HEK293 (cell line): ENCODE measurements around the gene QARS1.
A peak's percentile ranks its signal among the peaks of the same experiment; 100 is the strongest.

Experiments used
- CTCF ChIA-PET: fragments of 350-600 bp; formaldehyde crosslinking; extraction: SDS; loops from one replicate; lab custom pipeline; 2021; ENCODE audit warnings: antibody characterized with exemption; lab: Yijun Ruan, JAX
- POLR2A ChIA-PET: fragments of 300-600 bp; formaldehyde crosslinking; extraction: SDS; loops from one replicate; lab custom pipeline; 2020; ENCODE audit warnings: antibody characterized with exemption, inconsistent platforms; lab: Yijun Ruan, JAX
- H3K27ac ChIP-seq: fragments of 200-500 bp; sonication (Bioruptor generic); 2 replicates; pipeline ENCODE4 v1.5.1; 2014; ENCODE audit warnings: low read depth, low read length, control low read depth, inconsistent platforms; ENCODE audit errors: extremely low read depth
- H3K36me3 ChIP-seq, 2 experiments: fragments of 200-500 bp in 1 of 2; sonication (Bioruptor generic) in 1 of 2; 1 replicate in 1 of 2; 2 replicates in 1 of 2; pipeline ENCODE4 v1.5.1; 2014 to 2017; ENCODE audit warnings: inconsistent platforms in 2 of 2, low read length in 2 of 2; ENCODE audit not compliant: control insufficient read depth in 2 of 2, insufficient read depth in 1 of 2
- H3K4me1 ChIP-seq: fragments of 200-500 bp; sonication (Bioruptor generic); 2 replicates; pipeline ENCODE4 v1.5.1; 2014; ENCODE audit warnings: mild to moderate bottlenecking, low read length, inconsistent platforms; ENCODE audit not compliant: control insufficient read depth, insufficient read depth
- H3K4me3 ChIP-seq: 2 replicates; pipeline ENCODE4 v1.5.1; 2011; ENCODE audit warnings: low read depth, mild to moderate bottlenecking, control low read depth, low read length, moderate library complexity
- H3K9me3 ChIP-seq: fragments of 200-500 bp; sonication (Bioruptor generic); 2 replicates; pipeline ENCODE4 v1.5.1; 2014; ENCODE audit warnings: low read depth, low read length, inconsistent platforms; ENCODE audit not compliant: control insufficient read depth, insufficient read depth
- GFI1B ChIP-seq: fragments of 450-650 bp; formaldehyde crosslinking; IDR thresholded peaks from 2 replicates; pipeline ENCODE4 v1.5.1; 2016; ENCODE audit warnings: missing biosample characterization, missing genetic modification characterization
- HOXA7 ChIP-seq: sonication (generic); formaldehyde crosslinking; IDR thresholded peaks from 2 replicates; pipeline ENCODE4 v1.8.1; 2022; ENCODE audit warnings: missing genetic modification reagents, borderline replicate concordance
- KLF9 ChIP-seq: fragments of 450-650 bp; formaldehyde crosslinking; IDR thresholded peaks from 2 replicates; pipeline ENCODE4 v1.5.1; 2016; ENCODE audit warnings: missing biosample characterization, missing genetic modification characterization, low read depth
- MYNN ChIP-seq: fragments of 450-650 bp; formaldehyde crosslinking; IDR thresholded peaks from 2 replicates; pipeline ENCODE4 v1.5.1; 2016; ENCODE audit warnings: missing biosample characterization, missing genetic modification characterization, borderline replicate concordance
- OSR2 ChIP-seq: fragments of 450-650 bp; formaldehyde crosslinking; IDR thresholded peaks from 2 replicates; pipeline ENCODE4 v1.5.1; 2016; ENCODE audit warnings: missing biosample characterization, missing genetic modification characterization
- SP7 ChIP-seq: fragments of 450-650 bp; formaldehyde crosslinking; IDR thresholded peaks from 2 replicates; pipeline ENCODE4 v1.5.1; 2016; ENCODE audit warnings: missing biosample characterization, missing genetic modification characterization
- WT1 ChIP-seq: fragments of 450-650 bp; formaldehyde crosslinking; IDR thresholded peaks from 2 replicates; pipeline ENCODE4 v1.5.1; 2016; ENCODE audit warnings: missing biosample characterization, missing genetic modification characterization
- ZNF155 ChIP-seq: fragments of 450-650 bp; formaldehyde crosslinking; IDR thresholded peaks from 2 replicates; pipeline ENCODE4 v1.5.1; 2016; ENCODE audit warnings: missing biosample characterization, missing genetic modification characterization
- ZNF266 ChIP-seq: fragments of 450-650 bp; formaldehyde crosslinking; IDR thresholded peaks from 2 replicates; pipeline ENCODE4 v1.5.1; 2016; ENCODE audit warnings: missing biosample characterization, missing genetic modification characterization, low read depth
- ZNF311 ChIP-seq: fragments of 450-650 bp; formaldehyde crosslinking; IDR thresholded peaks from 2 replicates; pipeline ENCODE4 v1.5.1; 2017; ENCODE audit warnings: missing biosample characterization, missing genetic modification characterization, borderline replicate concordance
- ZNF488 ChIP-seq: fragments of 450-650 bp; formaldehyde crosslinking; IDR thresholded peaks from 2 replicates; pipeline ENCODE4 v1.5.1; 2016; ENCODE audit warnings: missing biosample characterization, missing genetic modification characterization
- ZNF521 ChIP-seq: fragments of 450-650 bp; formaldehyde crosslinking; IDR thresholded peaks from 2 replicates; pipeline ENCODE4 v1.5.1; 2017; ENCODE audit warnings: missing biosample characterization, mild to moderate bottlenecking, missing genetic modification characterization
- ZNF530 ChIP-seq: fragments of 450-650 bp; formaldehyde crosslinking; IDR thresholded peaks from 2 replicates; pipeline ENCODE4 v1.5.1; 2016; ENCODE audit warnings: low read depth, missing biosample characterization, missing genetic modification characterization
- ZNF626 ChIP-seq: fragments of 450-650 bp; sonication (Bioruptor Pico); formaldehyde crosslinking; IDR thresholded peaks from 2 replicates; pipeline ENCODE4 v1.5.1; 2018; ENCODE audit warnings: missing biosample characterization, missing genetic modification characterization, inconsistent platforms
- ZNF677 ChIP-seq: fragments of 450-650 bp; IDR thresholded peaks from 2 replicates; pipeline ENCODE4 v1.5.0; 2018; ENCODE audit warnings: missing biosample characterization, mild to moderate bottlenecking, missing genetic modification characterization, moderate library complexity
- ZNF76 ChIP-seq: fragments of 450-650 bp; formaldehyde crosslinking; IDR thresholded peaks from 2 replicates; pipeline ENCODE4; 2016; ENCODE audit warnings: low read depth, missing biosample characterization, missing genetic modification characterization, borderline replicate concordance
- ZNF791 ChIP-seq: fragments of 450-650 bp; formaldehyde crosslinking; IDR thresholded peaks from 2 replicates; pipeline ENCODE4 v1.5.1; 2016; ENCODE audit warnings: missing biosample characterization, missing genetic modification characterization
- ZSCAN16 ChIP-seq: fragments of 450-650 bp; formaldehyde crosslinking; IDR thresholded peaks from 2 replicates; pipeline ENCODE4 v1.5.1; 2016; ENCODE audit warnings: missing biosample characterization, missing genetic modification characterization
- ZSCAN23 ChIP-seq: fragments of 450-650 bp; formaldehyde crosslinking; IDR thresholded peaks from 2 replicates; pipeline ENCODE4 v1.5.1; 2016; ENCODE audit warnings: missing biosample characterization, missing genetic modification characterization
- TF ChIP-seq, protein P1 (sequence below): fragments of 450-650 bp; formaldehyde crosslinking; IDR thresholded peaks from 2 replicates; pipeline ENCODE4 v1.5.1; 2016; ENCODE audit warnings: missing biosample characterization, missing genetic modification characterization
- TF ChIP-seq, protein P2 (sequence below): fragments of 450-650 bp; formaldehyde crosslinking; IDR thresholded peaks from 2 replicates; pipeline ENCODE4 v1.5.1; 2017; ENCODE audit warnings: missing biosample characterization, missing genetic modification characterization
- TF ChIP-seq, protein P3 (sequence below): fragments of 450-650 bp; IDR thresholded peaks from 2 replicates; pipeline ENCODE4 v1.5.1; 2018; ENCODE audit warnings: missing biosample characterization, missing genetic modification characterization

Gene QARS1

DNA sequence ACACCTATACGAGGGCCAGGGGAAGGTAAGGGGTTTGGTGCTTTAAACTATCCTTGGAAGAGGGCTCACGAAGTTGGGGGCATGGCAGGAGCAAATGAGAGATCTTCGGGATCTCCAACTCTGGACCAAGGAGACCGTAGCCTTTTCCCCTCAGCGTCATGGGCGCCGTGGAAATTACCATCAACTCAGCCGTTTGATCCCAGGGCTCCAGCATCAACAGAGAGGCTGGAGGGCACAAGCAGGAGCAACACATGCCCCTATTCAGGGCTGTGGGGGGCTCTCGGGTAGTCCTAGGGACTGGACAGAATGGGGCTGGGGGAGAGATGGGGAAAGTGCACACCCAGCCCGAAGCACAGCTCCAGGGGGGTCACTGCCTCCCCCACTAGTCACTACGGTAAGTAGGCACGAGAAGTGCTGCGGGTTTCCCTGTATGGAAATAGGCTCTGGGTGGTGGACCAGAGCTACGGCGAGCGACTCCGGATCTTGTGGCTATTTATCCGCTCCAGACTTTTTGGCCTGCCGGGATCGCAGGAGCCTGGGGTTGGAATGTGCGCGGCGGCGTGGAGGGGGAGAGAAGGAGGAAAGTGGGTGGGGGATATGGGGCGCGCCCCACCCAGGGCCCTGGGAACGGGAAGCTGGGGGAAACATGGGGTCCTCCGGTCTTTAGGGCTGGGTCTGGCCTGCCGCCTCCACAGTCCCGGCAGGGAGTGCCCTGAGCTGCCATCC, 28.8 kb upstream of the QARS1 start (continued):
- TF ChIP-seq, protein P1, sequence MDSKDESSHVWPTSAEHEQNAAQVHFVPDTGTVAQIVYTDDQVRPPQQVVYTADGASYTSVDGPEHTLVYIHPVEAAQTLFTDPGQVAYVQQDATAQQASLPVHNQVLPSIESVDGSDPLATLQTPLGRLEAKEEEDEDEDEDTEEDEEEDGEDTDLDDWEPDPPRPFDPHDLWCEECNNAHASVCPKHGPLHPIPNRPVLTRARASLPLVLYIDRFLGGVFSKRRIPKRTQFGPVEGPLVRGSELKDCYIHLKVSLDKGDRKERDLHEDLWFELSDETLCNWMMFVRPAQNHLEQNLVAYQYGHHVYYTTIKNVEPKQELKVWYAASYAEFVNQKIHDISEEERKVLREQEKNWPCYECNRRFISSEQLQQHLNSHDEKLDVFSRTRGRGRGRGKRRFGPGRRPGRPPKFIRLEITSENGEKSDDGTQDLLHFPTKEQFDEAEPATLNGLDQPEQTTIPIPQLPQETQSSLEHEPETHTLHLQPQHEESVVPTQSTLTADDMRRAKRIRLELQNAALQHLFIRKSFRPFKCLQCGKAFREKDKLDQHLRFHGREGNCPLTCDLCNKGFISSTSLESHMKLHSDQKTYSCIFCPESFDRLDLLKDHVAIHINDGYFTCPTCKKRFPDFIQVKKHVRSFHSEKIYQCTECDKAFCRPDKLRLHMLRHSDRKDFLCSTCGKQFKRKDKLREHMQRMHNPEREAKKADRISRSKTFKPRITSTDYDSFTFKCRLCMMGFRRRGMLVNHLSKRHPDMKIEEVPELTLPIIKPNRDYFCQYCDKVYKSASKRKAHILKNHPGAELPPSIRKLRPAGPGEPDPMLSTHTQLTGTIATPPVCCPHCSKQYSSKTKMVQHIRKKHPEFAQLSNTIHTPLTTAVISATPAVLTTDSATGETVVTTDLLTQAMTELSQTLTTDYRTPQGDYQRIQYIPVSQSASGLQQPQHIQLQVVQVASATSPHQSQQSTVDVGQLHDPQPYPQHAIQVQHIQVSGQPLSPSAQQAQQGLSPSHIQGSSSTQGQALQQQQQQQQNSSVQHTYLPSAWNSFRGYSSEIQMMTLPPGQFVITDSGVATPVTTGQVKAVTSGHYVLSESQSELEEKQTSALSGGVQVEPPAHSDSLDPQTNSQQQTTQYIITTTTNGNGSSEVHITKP (tag by site-specific recombination), result peak; percentile 77

DNA sequence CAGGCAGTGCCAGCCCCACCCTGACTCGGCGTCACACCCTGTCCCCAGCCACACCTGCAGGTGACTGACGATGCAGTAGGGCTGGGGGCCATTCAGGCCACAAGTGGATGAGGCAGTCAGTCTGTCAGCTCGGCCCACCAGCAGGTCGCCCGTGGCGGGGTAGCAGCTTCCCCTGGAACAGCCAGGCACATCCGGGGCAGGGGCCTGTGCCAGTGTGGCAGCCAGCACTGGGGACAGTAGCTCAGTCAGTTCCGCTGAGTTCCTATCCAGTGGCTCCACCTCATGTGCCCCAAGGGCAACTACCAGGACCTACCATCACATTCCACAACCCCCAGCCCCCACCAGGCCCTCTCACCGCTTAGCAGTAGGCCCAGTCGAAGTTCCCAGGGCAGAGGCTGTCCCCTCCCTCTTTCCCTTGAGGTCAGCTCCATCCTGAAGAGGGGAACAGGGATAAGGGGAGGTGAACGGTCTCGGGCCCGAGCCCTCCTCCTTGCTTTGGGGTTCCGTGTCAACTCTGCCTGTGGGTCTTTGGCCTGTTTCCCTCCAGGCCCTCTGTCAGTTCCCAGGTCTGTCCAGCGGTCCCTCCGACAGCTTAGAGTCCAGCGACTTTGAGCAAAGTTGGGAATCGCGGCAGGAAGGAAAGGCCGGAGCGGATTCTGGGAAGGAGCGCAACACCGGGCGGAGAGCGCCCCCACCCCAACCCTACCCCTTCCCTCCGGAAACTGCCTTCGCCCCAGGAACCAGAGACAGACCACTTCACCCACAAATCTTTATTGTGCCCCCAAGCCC, 28.1 kb upstream of the QARS1 start, which contains the start of gene LAMB2:
Gene LAMB2, minus strand, starts transcription at position 614 of the 789 bp plus-strand sequence. Its CDS starts 183 bp downstream, at position 431.
- no peaks in the 10 kb centered on the region; the same call in 1 of the 2 replicates for H3K4me1 ChIP-seq
- H3K9me3 ChIP-seq, result no peaks in the 10 kb centered on the region
- peak within 1 kb of the TSS; percentile 52; the same call in 1 of the 2 replicates for H3K27ac ChIP-seq
- POLR2A ChIA-PET, result interaction anchor here (0.6 to 3.4 kb wide), 11 partner anchors 12 to 337 kb away, joined by 3 to 31 read pairs (median 3); partner anchors contain the start of genes DAG1, IMPDH2, NDUFAF3 and QRICH1
- CTCF ChIA-PET, result interaction anchor here (0.8 to 1.0 kb wide), 2 partner anchors 39 to 109 kb away, joined by 3 to 4 read pairs; partner anchors contain the start of gene KLHDC8B
- peak within 1 kb of the TSS; percentile 71 for H3K4me3 ChIP-seq
- peaks cover 0 to 39% of the 10 kb centered on the region in 2 experiments; a peak in 1 of 3 replicates for H3K36me3 ChIP-seq
- TF ChIP-seq OSR2 (tag by site-specific recombination) (no peak), ZNF266 (no peak), ZNF530 (no peak), ZNF155 (no peak), HOXA7 (CRISPR knock-in tag) (no peak), MYNN (tag by site-specific recombination) (no peak), ZNF521 (tag by site-specific recombination) (no peak), ZNF677 (tag by site-specific recombination) (no peak), SP7 (tag by site-specific recombination) (no peak; the same call in 1 of the 2 replicates), ZNF76 (tag by site-specific recombination) (no peak), ZNF311 (tag by site-specific recombination) (no peak), ZSCAN23 (no peak), ZNF791 (tag by site-specific recombination) (no peak), ZNF488 (no peak), WT1 (tag by site-specific recombination) (no peak), ZNF626 (no peak), KLF9 (tag by site-specific recombination) (no peak), ZSCAN16 (tag by site-specific recombination) (no peak), GFI1B (tag by site-specific recombination) (no peak)
- TF ChIP-seq, protein P1 (tag by site-specific recombination), result peak; percentile 77
- TF ChIP-seq, protein P2, sequence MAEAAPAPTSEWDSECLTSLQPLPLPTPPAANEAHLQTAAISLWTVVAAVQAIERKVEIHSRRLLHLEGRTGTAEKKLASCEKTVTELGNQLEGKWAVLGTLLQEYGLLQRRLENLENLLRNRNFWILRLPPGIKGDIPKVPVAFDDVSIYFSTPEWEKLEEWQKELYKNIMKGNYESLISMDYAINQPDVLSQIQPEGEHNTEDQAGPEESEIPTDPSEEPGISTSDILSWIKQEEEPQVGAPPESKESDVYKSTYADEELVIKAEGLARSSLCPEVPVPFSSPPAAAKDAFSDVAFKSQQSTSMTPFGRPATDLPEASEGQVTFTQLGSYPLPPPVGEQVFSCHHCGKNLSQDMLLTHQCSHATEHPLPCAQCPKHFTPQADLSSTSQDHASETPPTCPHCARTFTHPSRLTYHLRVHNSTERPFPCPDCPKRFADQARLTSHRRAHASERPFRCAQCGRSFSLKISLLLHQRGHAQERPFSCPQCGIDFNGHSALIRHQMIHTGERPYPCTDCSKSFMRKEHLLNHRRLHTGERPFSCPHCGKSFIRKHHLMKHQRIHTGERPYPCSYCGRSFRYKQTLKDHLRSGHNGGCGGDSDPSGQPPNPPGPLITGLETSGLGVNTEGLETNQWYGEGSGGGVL (tag by site-specific recombination), result peak; percentile 61; the same call in 1 of the 2 replicates
- TF ChIP-seq, protein P3, sequence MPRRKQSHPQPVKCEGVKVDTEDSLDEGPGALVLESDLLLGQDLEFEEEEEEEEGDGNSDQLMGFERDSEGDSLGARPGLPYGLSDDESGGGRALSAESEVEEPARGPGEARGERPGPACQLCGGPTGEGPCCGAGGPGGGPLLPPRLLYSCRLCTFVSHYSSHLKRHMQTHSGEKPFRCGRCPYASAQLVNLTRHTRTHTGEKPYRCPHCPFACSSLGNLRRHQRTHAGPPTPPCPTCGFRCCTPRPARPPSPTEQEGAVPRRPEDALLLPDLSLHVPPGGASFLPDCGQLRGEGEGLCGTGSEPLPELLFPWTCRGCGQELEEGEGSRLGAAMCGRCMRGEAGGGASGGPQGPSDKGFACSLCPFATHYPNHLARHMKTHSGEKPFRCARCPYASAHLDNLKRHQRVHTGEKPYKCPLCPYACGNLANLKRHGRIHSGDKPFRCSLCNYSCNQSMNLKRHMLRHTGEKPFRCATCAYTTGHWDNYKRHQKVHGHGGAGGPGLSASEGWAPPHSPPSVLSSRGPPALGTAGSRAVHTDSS (tag by site-specific recombination), result no peak
